Aorta (tissue), 5 donors: ENCODE data around the gene KDM5A. TPM values are rescaled to one million over a fixed set of nuclear protein-coding genes. Genes with fewer than 3 reads are reported as not detected.
A peak's percentile ranks its signal among the peaks of the same experiment; 100 is the strongest.

Experiments used
- ATAC-seq: fragments of 200-7000 bp; cut with Tn5 transposase; one replicate; pipeline ENCODE4 v1.9.1; 2022; ENCODE audit warnings: moderate library complexity; ENCODE audit not compliant: low FRiP score
- DNase-seq, 2 donors: peaks; one replicate each; pipeline ENCODE4 v3.0.0-alpha.2; 2020
- H3K27ac ChIP-seq, 2 donors: one replicate each; pipeline ENCODE4 v1.5.1; 2013; ENCODE audit warnings: low read length in 2 of 2, mild to moderate bottlenecking in 2 of 2, moderate library complexity in 2 of 2, control low read depth in 1 of 2, inconsistent platforms in 1 of 2, low read depth in 1 of 2
- H3K27me3 ChIP-seq, 2 donors: one replicate each; pipeline ENCODE4 v1.6.1; 2013; ENCODE audit warnings: control low read depth in 1 of 2, low read length in 1 of 2, mild to moderate bottlenecking in 1 of 2, moderate library complexity in 1 of 2; ENCODE audit not compliant: insufficient read depth in 2 of 2, control insufficient read depth in 1 of 2
- H3K36me3 ChIP-seq, 2 donors: one replicate each; pipeline ENCODE4 v1.6.1; 2013; ENCODE audit warnings: control low read depth in 1 of 2, low read length in 1 of 2, mild to moderate bottlenecking in 1 of 2; ENCODE audit not compliant: insufficient read depth in 2 of 2, control insufficient read depth in 1 of 2
- H3K4me1 ChIP-seq, 2 donors: one replicate each; pipeline ENCODE4 v1.6.1; 2013; ENCODE audit warnings: low read length in 2 of 2, control low read depth in 1 of 2, mild to moderate bottlenecking in 1 of 2, moderate library complexity in 1 of 2; ENCODE audit not compliant: insufficient read depth in 2 of 2, control insufficient read depth in 1 of 2
- H3K4me3 ChIP-seq, 2 donors: one replicate each; pipeline ENCODE4 v1.5.1; 2013; ENCODE audit warnings: low read length in 2 of 2, control low read depth in 1 of 2, mild to moderate bottlenecking in 1 of 2
- H3K9me3 ChIP-seq: one replicate; pipeline ENCODE4 v1.6.1; 2013; ENCODE audit warnings: mild to moderate bottlenecking, low read length; ENCODE audit not compliant: control insufficient read depth
- WGBS, 2 donors: extraction: QIAGEN DNeasy Blood & Tissue Kit; methylation state at CpG; one replicate each; pipeline ENCODE4 v1.1.7; 2013; 5-methylcytosine and 5-hydroxymethylcytosine counted together
- intact Hi-C, 2 donors: fragments of 100-400 bp; cut with DNase I; formaldehyde crosslinking; loops; one replicate each; pipeline versions ENCODE4 v1.14.2 to v1.15.0; 2022
- polyA plus RNA-seq, 2 donors: library from polyadenylated mRNA; stranded (reverse); fragments of 200-250 nt; gene quantifications; one replicate each; pipeline ENCODE4 v1.2.3, GENCODE V29; 2013
- total RNA-seq, 2 donors: library from RNA; stranded (reverse); fragmentation: NEBNext Ultra II Directional; extraction: Animal tissue kit (Norgen Biotek cat#: 25700); gene quantifications; one replicate each; pipeline ENCODE4 v1.2.1, GENCODE V29; 2021
- donor health status: healthy with polysubstance abuse.
- donor health status: Bipolar disorder and iron deficiency.
- donor health status: DM: no; HTN: no; CAD: no.
- donor health status: DM: no; HTN: no; CAD: no.
- donor health status: DM: yes; HTN: yes; CAD: no.

The KDM5A gene
- total and polyA plus RNA-seq, 4 donors = 6.6 to 90.5 (median 36.9) TPM

GRCh38 chr12:295132-295531, 94.0 kb downstream of the KDM5A start:
- H3K27ac ChIP-seq = no peak overlapping the region
- intact Hi-C loops = no loop called here
- H3K4me1 ChIP-seq = no peaks in the 10 kb centered on the region
- 91% methylated on average over 1 of the region's 1 CpG for WGBS, 2 donors
- DNase-seq (no peak), ATAC-seq (no peak)
- no peaks in the 10 kb centered on the region for H3K9me3 ChIP-seq
- no peak overlapping the region for H3K4me3 ChIP-seq
- H3K36me3 ChIP-seq = peaks cover 5 to 13% of the 10 kb centered on the region in 2 donors
- no peaks in the 10 kb centered on the region for H3K27me3 ChIP-seq

DNA sequence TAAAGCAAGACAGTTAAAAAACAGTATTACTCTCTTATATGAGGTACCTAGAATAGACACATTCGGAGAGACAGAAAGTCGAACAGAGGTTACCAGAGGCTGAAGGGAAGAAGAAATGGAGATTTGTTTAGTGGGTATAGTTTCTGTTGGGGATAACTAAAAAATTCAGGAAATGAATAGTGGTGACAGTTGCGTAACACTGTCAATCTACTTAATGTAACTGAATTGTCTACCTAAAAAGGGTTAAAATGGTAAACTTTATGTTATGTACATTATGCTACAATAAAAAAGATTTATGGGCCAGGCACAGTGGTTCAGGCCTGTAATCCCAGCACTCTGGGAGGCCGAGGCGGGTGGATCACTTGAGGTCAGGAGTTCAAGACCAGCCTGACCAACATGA, 95.9 kb downstream of the KDM5A start:
- Histone ChIP-seq H3K4me3 (no peak overlapping the region), H3K27ac (no peak overlapping the region), H3K36me3 (peaks cover 5 to 13% of the 10 kb centered on the region in 2 donors), H3K9me3 (no peaks in the 10 kb centered on the region), H3K27me3 (no peaks in the 10 kb centered on the region), H3K4me1 (no peaks in the 10 kb centered on the region)
- no peak for ATAC-seq
- no peak for DNase-seq
- intact Hi-C loops = no loop called here
- 90 to 94% methylated on average over 5 of the region's 5 CpGs for WGBS, 2 donors

- no peak overlapping the region for H3K27ac ChIP-seq
- intact Hi-C loops = no loop called here
- 90 to 91% methylated on average over 1 of the region's 1 CpG for WGBS, 2 donors
- no peaks in the 10 kb centered on the region for H3K4me1 ChIP-seq
- DNase-seq (no peak), ATAC-seq (no peak)
- peaks cover 1 to 13% of the 10 kb centered on the region in 2 donors for H3K36me3 ChIP-seq
- H3K4me3 ChIP-seq = no peak overlapping the region
- no peaks in the 10 kb centered on the region for H3K9me3 ChIP-seq
- H3K27me3 ChIP-seq = no peaks in the 10 kb centered on the region
Measured at GRCh38 chr12:292186-292585, 96.9 kb downstream of the KDM5A start.

DNA sequence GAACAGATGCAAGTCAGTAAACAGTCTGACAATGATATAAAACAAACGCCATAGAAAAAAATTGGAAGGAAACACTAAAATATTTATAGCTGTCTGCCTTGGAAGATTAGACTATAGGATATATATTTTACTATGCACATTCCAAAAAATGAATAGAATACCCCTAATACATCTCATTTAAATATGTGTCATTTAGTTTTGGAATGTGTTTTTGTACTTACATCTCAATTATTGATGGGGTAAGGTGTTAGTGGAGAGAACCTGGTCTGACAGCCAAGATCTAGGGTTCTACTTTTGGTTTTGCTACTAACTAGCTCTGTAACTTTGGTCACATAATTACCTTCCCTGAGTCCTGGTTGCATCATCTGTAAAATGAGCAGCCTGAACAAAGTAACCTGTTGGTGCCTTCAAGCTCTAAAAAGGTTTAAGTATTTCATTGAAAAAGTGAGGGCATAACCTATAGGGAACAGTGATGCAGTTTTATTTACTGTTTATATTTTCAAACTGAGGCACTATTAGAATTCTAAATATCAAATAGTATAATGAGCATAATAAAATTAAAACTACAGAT, 97.9 kb downstream of the KDM5A start:
- no peak overlapping the region for H3K4me3 ChIP-seq
- no peaks in the 10 kb centered on the region for H3K4me1 ChIP-seq
- ATAC-seq (no peak), DNase-seq (no peak)
- H3K27me3 ChIP-seq = no peaks in the 10 kb centered on the region
- intact Hi-C loops = no loop called here
- no peak overlapping the region for H3K27ac ChIP-seq
- no peaks in the 10 kb centered on the region for H3K9me3 ChIP-seq
- 71 to 75% methylated on average over 1 of the region's 1 CpG for WGBS, 2 donors
- H3K36me3 ChIP-seq = peaks cover 0 to 13% of the 10 kb centered on the region in 2 donors

DNA sequence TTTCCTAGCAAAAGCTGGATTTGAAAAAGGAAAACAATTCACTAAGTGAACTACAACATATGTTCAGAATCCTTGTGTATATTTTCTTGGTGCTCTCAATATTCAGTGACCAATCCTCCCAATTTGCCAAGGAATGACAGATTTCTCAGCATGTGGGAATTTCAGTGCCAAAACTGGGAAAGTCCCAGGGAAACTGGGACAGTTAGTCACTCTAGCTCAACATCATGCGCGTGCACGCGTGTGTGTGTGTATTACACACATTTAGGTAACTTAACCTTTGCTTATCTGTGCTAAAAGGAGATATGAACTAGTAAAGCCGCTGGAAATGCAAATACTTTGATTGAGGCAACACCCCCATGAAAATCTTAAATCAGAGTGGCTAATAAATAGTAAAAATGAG, 100.4 kb downstream of the KDM5A start:
- intact Hi-C loops = no loop called here
- no peaks in the 10 kb centered on the region for H3K27me3 ChIP-seq
- H3K4me3 ChIP-seq = no peak overlapping the region
- WGBS, 2 donors = 58 to 60% methylated on average over 5 of the region's 5 CpGs
- peaks cover 4 to 12% of the 10 kb centered on the region in 2 donors for H3K36me3 ChIP-seq
- no peaks in the 10 kb centered on the region for H3K4me1 ChIP-seq
- H3K9me3 ChIP-seq = no peaks in the 10 kb centered on the region
- peak; percentile 59 to 75 for DNase-seq
- no peak for ATAC-seq
- H3K27ac ChIP-seq = no peak overlapping the region

DNA sequence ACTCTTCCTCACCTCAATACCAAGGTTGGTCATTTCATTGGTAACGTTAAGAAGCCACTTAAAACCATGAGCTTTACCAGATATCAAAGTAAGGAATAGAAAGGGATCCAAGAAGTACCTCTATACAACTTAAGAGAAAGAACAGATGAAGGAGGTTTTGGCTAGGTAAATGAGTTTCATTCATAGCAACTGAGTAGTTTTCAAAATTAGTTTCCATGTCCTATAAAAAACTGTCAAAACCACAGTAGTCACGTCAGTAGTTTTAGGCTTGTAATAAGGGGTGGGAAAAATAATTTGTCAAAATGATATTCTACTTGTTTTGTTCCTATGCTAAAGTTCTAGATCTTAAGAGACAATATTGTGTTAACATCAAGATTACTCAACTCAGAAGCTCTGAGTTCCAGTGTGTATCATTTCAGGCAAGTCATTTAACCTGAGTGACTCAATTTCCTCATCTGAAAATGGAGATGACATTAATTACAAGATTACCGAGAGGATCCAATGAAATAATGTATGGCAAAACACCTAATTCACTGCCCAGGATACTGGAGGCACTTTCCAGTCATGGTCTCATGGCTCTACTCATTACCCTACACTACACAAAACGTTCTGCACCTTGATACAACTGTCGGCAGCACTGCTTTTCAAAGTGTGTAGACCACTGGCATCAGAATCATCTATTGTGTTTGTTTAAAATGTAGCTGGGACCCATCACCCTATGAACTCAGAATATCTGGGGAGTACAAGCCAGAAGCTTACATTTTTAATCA, 102.4 kb downstream of the KDM5A start:
- Histone ChIP-seq H3K36me3 (peaks cover 4 to 6% of the 10 kb centered on the region in 2 donors), H3K4me1 (no peaks in the 10 kb centered on the region), H3K27me3 (no peaks in the 10 kb centered on the region), H3K27ac (no peak overlapping the region), H3K9me3 (no peaks in the 10 kb centered on the region), H3K4me3 (no peak overlapping the region)
- 91 to 95% methylated on average over 5 of the region's 5 CpGs for WGBS, 2 donors
- intact Hi-C loops = no loop called here
- no peak for DNase-seq
- ATAC-seq = no peak

GRCh38 chr12:278046-278445, 111.1 kb downstream of the KDM5A start:
- 90 to 96% methylated on average over 5 of the region's 5 CpGs for WGBS, 2 donors
- no peak for ATAC-seq
- intact Hi-C loops = no loop called here
- H3K27ac ChIP-seq = no peak overlapping the region
- no peak overlapping the region for H3K4me3 ChIP-seq
- DNase-seq = no peak
- H3K36me3 ChIP-seq = peaks cover 3 to 4% of the 10 kb centered on the region in 2 donors
- no peaks in the 10 kb centered on the region for H3K27me3 ChIP-seq
- no peaks in the 10 kb centered on the region for H3K9me3 ChIP-seq
- H3K4me1 ChIP-seq = no peaks in the 10 kb centered on the region

DNA sequence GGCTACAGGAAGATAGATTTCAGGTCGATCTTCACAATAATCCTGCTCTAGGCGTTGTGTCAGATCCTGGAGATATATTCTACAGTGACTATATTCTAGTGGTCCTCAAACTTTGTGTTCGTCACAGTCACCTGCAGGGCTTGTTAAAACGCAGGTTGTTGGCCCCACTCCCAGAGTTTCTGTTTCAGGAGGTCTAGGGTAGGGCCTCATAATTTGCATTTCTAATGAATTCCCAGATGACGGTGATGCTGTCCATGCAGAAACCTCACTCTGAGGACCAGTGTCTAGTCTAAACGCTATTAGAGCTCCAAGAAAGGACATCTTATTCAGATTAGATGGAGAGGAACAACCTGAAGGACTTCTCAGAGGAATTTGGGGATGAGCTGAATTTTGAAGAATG, 113.3 kb downstream of the KDM5A start:
- Histone ChIP-seq H3K27ac (no peak overlapping the region), H3K27me3 (no peaks in the 10 kb centered on the region), H3K36me3 (peaks cover 4 to 5% of the 10 kb centered on the region in 2 donors), H3K4me1 (peaks cover 0 to 2% of the 10 kb centered on the region in 2 donors), H3K4me3 (no peak overlapping the region), H3K9me3 (no peaks in the 10 kb centered on the region)
- ATAC-seq = no peak
- intact Hi-C loops = no loop called here
- WGBS, 2 donors = 87 to 88% methylated on average over 6 of the region's 6 CpGs
- DNase-seq = no peak

GRCh38 chr12:273382-273781, 115.7 kb downstream of the KDM5A start:
- Histone ChIP-seq H3K4me3 (no peak overlapping the region), H3K27ac (no peak overlapping the region), H3K4me1 (peaks cover 0 to 2% of the 10 kb centered on the region in 2 donors), H3K9me3 (no peaks in the 10 kb centered on the region), H3K36me3 (peaks cover 0 to 2% of the 10 kb centered on the region in 2 donors), H3K27me3 (no peaks in the 10 kb centered on the region)
- 22 to 25% methylated on average over 3 of the region's 3 CpGs for WGBS, 2 donors
- ATAC-seq = no peak
- no peak for DNase-seq
- intact Hi-C loops = no loop called here
